ENCODE data around the gene MAOA. TPM values are rescaled to one million over a fixed set of nuclear protein-coding genes. Genes with fewer than 3 reads are reported as not detected.

MAOA gene
- total and polyA plus RNA-seq, 2 donors (not counting 1 experiment from before 2014, with no cell fraction given), result 0.05 TPM; not detected in 1

GRCh38 chrX:43633081-43633480 is 23.0 kb upstream of the MAOA start:
- CTCF ChIA-PET, result no interaction called here
- intact Hi-C loops (cut with micrococcal nuclease), result no loop called here
- Histone ChIP-seq H3K36me3 (replicated peaks in 1 of 2; ENCODE audit: control extremely low read depth in 1 of 2, control insufficient read depth in 1 of 2, extremely low read depth in 1 of 2, insufficient read depth in 2 of 2, low read length in 1 of 2) (no peaks in the 10 kb centered on the region), H2AFZ (ENCODE audit: insufficient read depth, low read depth, low read length, poor library complexity, severe bottlenecking) (no peak overlapping the region), H3K4me3 (ENCODE audit: control extremely low read depth in 1 of 5, extremely low read depth in 1 of 5, insufficient read depth in 1 of 5, low read depth in 2 of 5, low read length in 4 of 5) (no peak overlapping the region), H3K27me3 (replicated peaks in 1 of 4; ENCODE audit: control extremely low read depth in 1 of 4, control insufficient read depth in 3 of 4, insufficient read depth in 4 of 4, low read length in 3 of 4) (no peaks in the 10 kb centered on the region), H3K79me2 (ENCODE audit: control insufficient read depth, insufficient read depth, low read length) (no peaks in the 10 kb centered on the region), H3K4me2 (replicated peaks; ENCODE audit: low read depth, low read length, poor library complexity, severe bottlenecking) (no peak overlapping the region), H3K27ac (ENCODE audit: low read length in 2 of 2) (no peak overlapping the region), H4K20me1 (ENCODE audit: control insufficient read depth, insufficient read depth, low read length, poor library complexity, severe bottlenecking) (no peaks in the 10 kb centered on the region), H3K9me3 (ENCODE audit: control extremely low read depth in 1 of 3, control insufficient read depth in 2 of 3, insufficient read depth in 1 of 3, low read length in 2 of 3) (no peaks in the 10 kb centered on the region), H3K4me1 (ENCODE audit: control insufficient read depth in 2 of 2, insufficient read depth in 2 of 2, low read length in 2 of 2) (no peaks in the 10 kb centered on the region), H3K9ac (ENCODE audit: low read length) (no peak overlapping the region)
- DNase-seq, result no peak
- Mint-ChIP-seq H3K4me1 (no peaks in the 10 kb centered on the region), H3K4me3 (no peak overlapping the region), H3K27me3 (peaks cover 6% of the 10 kb centered on the region), H3K9me3 (ENCODE audit: insufficient read depth) (no peaks in the 10 kb centered on the region), H3K27ac (no peak overlapping the region)
- POLR2A ChIA-PET, result interaction anchor here (0.6 kb wide), 1 partner anchor 29 kb away, joined by 6 read pairs; no protein-coding TSS in a partner anchor
- no peak for ATAC-seq (ENCODE audit: low read depth)
- no CpG with 5 or more reads among the region's 1 CpG for WGBS (ENCODE audit: insufficient coverage)
- TF ChIP-seq CTCF (IDR thresholded peaks at IDR 0.05), result no peak
- TF ChIP-seq EZH2 (IDR thresholded peaks at IDR 0.05; ENCODE audit: borderline replicate concordance, insufficient read depth, low read depth, low read length, poor library complexity, severe bottlenecking), result no peak

DNA sequence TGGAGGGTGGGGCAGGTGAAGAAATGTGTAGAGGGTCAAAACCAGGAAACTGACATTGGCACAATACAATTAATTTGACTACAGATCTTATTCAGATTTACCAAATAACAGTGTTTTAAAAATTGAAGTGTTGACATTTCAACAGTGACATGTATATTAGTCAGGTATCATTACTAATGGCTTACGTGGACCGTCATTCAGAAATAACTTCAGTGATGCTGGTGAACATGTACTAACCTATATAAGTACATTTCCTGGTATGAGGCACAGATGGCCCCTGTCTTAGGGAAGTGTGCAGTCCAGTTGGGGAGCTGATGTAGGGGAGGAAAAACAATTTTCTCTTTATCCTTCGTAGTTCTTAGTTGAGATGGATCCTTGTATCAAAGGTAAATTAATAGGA is 22.3 kb upstream of the MAOA start:
- no peak overlapping the region for H3K4me2 ChIP-seq (replicated peaks; ENCODE audit: low read depth, low read length, poor library complexity, severe bottlenecking)

More for the DNA sequence above, 22.3 kb upstream of the MAOA start:
- Histone ChIP-seq H4K20me1 (ENCODE audit: control insufficient read depth, insufficient read depth, low read length, poor library complexity, severe bottlenecking) (no peaks in the 10 kb centered on the region), H3K4me3 (ENCODE audit: control extremely low read depth in 1 of 5, extremely low read depth in 1 of 5, insufficient read depth in 1 of 5, low read depth in 2 of 5, low read length in 4 of 5) (no peak overlapping the region), H3K36me3 (replicated peaks in 1 of 2; ENCODE audit: control extremely low read depth in 1 of 2, control insufficient read depth in 1 of 2, extremely low read depth in 1 of 2, insufficient read depth in 2 of 2, low read length in 1 of 2) (no peaks in the 10 kb centered on the region), H2AFZ (ENCODE audit: insufficient read depth, low read depth, low read length, poor library complexity, severe bottlenecking) (no peak overlapping the region), H3K4me1 (ENCODE audit: control insufficient read depth in 2 of 2, insufficient read depth in 2 of 2, low read length in 2 of 2) (no peaks in the 10 kb centered on the region), H3K9me3 (ENCODE audit: control extremely low read depth in 1 of 3, control insufficient read depth in 2 of 3, insufficient read depth in 1 of 3, low read length in 2 of 3) (no peaks in the 10 kb centered on the region), H3K27me3 (replicated peaks in 1 of 4; ENCODE audit: control extremely low read depth in 1 of 4, control insufficient read depth in 3 of 4, insufficient read depth in 4 of 4, low read length in 3 of 4) (no peaks in the 10 kb centered on the region), H3K9ac (ENCODE audit: low read length) (no peak overlapping the region), H3K27ac (ENCODE audit: low read length in 2 of 2) (no peak overlapping the region), H3K79me2 (ENCODE audit: control insufficient read depth, insufficient read depth, low read length) (no peaks in the 10 kb centered on the region)
- no peaks in the 10 kb centered on the region for H3K4me1 Mint-ChIP-seq
- no peak for TF ChIP-seq EZH2 (IDR thresholded peaks at IDR 0.05; ENCODE audit: borderline replicate concordance, insufficient read depth, low read depth, low read length, poor library complexity, severe bottlenecking)
- TF ChIP-seq CTCF (IDR thresholded peaks at IDR 0.05), result no peak
- ChIA-PET CTCF (no interaction called here), POLR2A (no interaction called here)
- no peak for ATAC-seq (ENCODE audit: low read depth)
- H3K27ac Mint-ChIP-seq, result no peak overlapping the region
- intact Hi-C loops (cut with micrococcal nuclease), result no loop called here
- no CpG with 5 or more reads among the region's 3 CpGs for WGBS (ENCODE audit: insufficient coverage)
- H3K27me3 Mint-ChIP-seq, result peaks cover 7% of the 10 kb centered on the region
- no peak overlapping the region for H3K4me3 Mint-ChIP-seq
- DNase-seq, result no peak
- no peaks in the 10 kb centered on the region for H3K9me3 Mint-ChIP-seq (ENCODE audit: insufficient read depth)
